ENCODE data around the gene JAG2.
A peak's percentile ranks its signal among the peaks of the same experiment; 100 is the strongest.

- TF ChIP-seq CTCF (IDR thresholded peaks at IDR 0.05 in 8 of 11, conservative IDR thresholded peaks at IDR 0.05 in 3 of 11) (peak in 8 of 11 experiments; percentile 17 to 69 (median 46)), POLR2A (IDR thresholded peaks at IDR 0.05) (no peak), POLR2AphosphoS5 (IDR thresholded peaks at IDR 0.05) (peak; percentile 46 to 74 (median 63))
Measured at GRCh38 chr14:105093431-105094192, 75.0 kb downstream of the JAG2 start.

Measured in spleen (tissue), 7 donors.